Measurements from ENCODE around the gene SUMF1. TPM values are rescaled to one million over a fixed set of nuclear protein-coding genes. Genes with fewer than 3 reads are reported as not detected.

Gene SUMF1
- total and polyA plus RNA-seq, 8 donors = 27.1 to 43.9 (median 35.3) TPM

DNA sequence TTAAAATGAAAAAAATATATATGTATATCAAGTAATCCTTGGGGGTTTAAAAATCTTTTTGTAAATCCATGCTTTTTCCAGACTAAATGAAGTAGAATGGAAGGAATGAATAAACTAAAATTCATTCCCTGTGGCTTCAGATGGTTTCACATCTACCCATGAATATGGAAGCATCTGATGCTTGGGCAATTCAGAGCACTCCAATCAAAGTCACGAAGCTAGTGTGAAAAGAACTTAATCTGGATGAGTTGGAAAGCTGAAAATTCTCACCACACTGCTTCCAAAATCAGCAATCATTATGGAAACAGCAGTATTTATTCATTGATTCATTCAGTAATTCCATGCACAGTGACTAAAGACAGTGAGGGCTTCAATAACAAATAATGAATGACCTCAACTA, 55.2 kb downstream of the SUMF1 start:
- intact Hi-C loops (cut with DNase I) = no loop called here
- TF ChIP-seq, protein P1, sequence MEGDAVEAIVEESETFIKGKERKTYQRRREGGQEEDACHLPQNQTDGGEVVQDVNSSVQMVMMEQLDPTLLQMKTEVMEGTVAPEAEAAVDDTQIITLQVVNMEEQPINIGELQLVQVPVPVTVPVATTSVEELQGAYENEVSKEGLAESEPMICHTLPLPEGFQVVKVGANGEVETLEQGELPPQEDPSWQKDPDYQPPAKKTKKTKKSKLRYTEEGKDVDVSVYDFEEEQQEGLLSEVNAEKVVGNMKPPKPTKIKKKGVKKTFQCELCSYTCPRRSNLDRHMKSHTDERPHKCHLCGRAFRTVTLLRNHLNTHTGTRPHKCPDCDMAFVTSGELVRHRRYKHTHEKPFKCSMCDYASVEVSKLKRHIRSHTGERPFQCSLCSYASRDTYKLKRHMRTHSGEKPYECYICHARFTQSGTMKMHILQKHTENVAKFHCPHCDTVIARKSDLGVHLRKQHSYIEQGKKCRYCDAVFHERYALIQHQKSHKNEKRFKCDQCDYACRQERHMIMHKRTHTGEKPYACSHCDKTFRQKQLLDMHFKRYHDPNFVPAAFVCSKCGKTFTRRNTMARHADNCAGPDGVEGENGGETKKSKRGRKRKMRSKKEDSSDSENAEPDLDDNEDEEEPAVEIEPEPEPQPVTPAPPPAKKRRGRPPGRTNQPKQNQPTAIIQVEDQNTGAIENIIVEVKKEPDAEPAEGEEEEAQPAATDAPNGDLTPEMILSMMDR (IDR thresholded peaks at IDR 0.05) = no peak
- ATAC-seq (no peak), DNase-seq (no peak)
- Histone ChIP-seq H3K27me3 (no peaks in the 10 kb centered on the region), H3K9me3 (no peaks in the 10 kb centered on the region), H3K27ac (no peak overlapping the region), H3K4me1 (no peaks in the 10 kb centered on the region), H3K4me3 (no peak overlapping the region), H3K36me3 (peaks cover 0 to 52% of the 10 kb centered on the region in 2 donors)

DNA sequence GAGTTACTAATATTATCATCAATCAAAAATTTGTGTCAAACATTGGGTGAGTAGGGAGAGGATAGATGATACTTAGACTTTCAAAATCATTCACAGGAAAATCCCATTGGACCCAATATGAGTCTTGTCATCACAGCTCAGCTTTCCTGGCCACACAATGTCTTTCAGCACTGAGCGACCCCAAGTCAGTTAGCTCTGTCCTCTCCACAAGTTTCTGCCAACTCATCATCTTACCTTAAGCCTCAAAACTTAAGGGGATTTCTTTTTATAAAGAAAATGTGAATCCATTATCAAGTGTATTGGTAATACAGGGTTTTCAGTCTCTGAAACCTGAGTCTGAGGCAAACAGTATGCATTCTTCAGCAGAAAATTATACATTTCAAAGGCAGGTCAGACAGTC, 55.8 kb downstream of the SUMF1 start:
- Histone ChIP-seq H3K27me3 (no peaks in the 10 kb centered on the region), H3K36me3 (peaks cover 0 to 47% of the 10 kb centered on the region in 2 donors), H3K9me3 (no peaks in the 10 kb centered on the region), H3K27ac (no peak overlapping the region), H3K4me1 (no peaks in the 10 kb centered on the region), H3K4me3 (no peak overlapping the region)
- ATAC-seq (no peak), DNase-seq (no peak)
- intact Hi-C loops (cut with DNase I) = no loop called here
- TF ChIP-seq, protein P1 (IDR thresholded peaks at IDR 0.05) = no peak

DNA sequence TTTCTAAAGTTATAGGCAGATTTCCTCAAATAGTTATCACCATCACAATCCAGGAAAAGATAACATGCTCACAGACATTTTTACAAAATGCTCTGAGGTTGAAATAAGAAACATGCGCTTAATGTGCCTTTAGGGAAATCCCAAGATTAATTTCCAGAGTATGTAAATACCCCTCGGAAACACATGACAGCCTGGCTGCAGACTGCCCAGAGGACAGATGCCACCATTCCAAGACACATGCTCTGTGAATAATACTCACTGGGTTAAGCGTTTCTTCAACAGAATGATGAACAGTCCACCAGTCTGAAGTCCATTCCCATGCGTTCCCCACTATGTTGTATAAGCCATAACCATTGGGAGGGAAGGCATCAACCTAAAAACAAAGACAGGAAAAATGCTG, 56.5 kb downstream of the SUMF1 start:
- H3K4me3 ChIP-seq = no peak overlapping the region
- H3K36me3 ChIP-seq = peaks cover 0 to 44% of the 10 kb centered on the region in 2 donors
- no peak overlapping the region for H3K27ac ChIP-seq
- intact Hi-C loops (cut with DNase I) = no loop called here
- H3K27me3 ChIP-seq = no peaks in the 10 kb centered on the region
- ATAC-seq (no peak), DNase-seq (no peak)
- H3K4me1 ChIP-seq = no peaks in the 10 kb centered on the region
- TF ChIP-seq, protein P1 (IDR thresholded peaks at IDR 0.05) = no peak
- H3K9me3 ChIP-seq = no peaks in the 10 kb centered on the region

DNA sequence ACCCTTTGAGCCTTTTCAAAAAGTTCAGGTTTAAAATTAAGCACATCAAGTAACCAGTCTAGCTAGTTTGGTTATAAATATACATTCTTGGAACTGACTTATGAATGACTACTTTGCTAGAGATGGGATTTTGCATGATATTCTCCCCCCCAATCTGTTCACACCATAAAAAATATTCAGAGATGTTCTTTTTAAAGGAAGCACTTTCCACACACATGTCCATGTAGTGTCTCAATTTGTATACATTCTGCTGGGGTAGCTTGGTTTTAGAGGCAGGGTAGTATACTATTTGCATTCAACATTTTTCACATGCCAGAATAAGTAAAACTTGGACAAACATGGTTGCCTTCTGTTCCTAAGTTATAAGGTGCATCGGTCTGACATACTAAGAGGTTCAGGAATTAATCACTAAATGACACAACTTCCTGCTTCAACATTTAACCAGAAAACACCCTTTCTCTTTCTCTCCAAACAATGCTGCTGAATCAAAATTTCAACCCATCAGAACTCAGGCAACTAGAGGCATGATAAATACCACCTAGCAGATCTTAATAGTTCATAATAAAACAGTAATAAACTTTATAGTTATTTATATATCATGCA, 57.0 kb downstream of the SUMF1 start:
- ATAC-seq (no peak), DNase-seq (no peak)
- TF ChIP-seq, protein P1 (IDR thresholded peaks at IDR 0.05) = no peak
- intact Hi-C loops (cut with DNase I) = no loop called here
- H3K36me3 ChIP-seq = peaks cover 0 to 44% of the 10 kb centered on the region in 2 donors
- H3K9me3 ChIP-seq = no peaks in the 10 kb centered on the region
- no peaks in the 10 kb centered on the region for H3K27me3 ChIP-seq
- H3K4me3 ChIP-seq = no peak overlapping the region
- no peak overlapping the region for H3K27ac ChIP-seq
- no peaks in the 10 kb centered on the region for H3K4me1 ChIP-seq

DNA sequence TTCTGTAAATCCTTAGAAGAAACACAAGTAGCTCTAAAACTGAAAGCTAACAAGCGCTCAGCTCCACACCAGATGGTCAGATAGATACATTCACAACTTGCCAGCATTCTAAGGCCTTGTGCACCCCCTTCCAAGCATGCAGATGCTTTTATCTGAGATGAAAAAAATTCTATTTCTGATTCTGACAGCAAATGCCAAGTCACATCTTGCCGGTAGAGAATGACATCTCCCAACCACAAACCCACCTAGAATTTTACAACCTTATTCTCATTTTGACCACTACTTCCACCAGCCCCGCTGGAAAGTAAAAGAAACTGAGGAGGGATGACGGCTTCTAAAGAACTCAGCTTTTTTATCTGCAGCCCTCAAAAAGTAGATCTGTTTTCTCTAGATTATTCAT, 57.7 kb downstream of the SUMF1 start:
- TF ChIP-seq, protein P1 (IDR thresholded peaks at IDR 0.05) = no peak
- intact Hi-C loops (cut with DNase I) = no loop called here
- DNase-seq (no peak), ATAC-seq (no peak)
- Histone ChIP-seq H3K36me3 (peaks cover 0 to 43% of the 10 kb centered on the region in 2 donors), H3K4me3 (no peak overlapping the region), H3K27ac (no peak overlapping the region), H3K9me3 (no peaks in the 10 kb centered on the region), H3K4me1 (no peaks in the 10 kb centered on the region), H3K27me3 (no peaks in the 10 kb centered on the region)

Data from left lung (tissue), 10 donors.